PC-3 (cell line): ENCODE results near the gene TBCCD1. TPM values are rescaled to one million over a fixed set of nuclear protein-coding genes. Genes with fewer than 3 reads are reported as not detected.
A peak's percentile ranks its signal among the peaks of the same experiment; 100 is the strongest.

Source experiments
- ATAC-seq: fragments of 200-7000 bp; cut with Tn5 transposase; 2 replicates; pipeline ENCODE4 v1.9.1; 2020; ENCODE audit warnings: mild to moderate bottlenecking, moderate library complexity
- BruUV-seq: library from RNA; stranded (reverse); fragments of 400-500 nt; replicated peaks from 2 replicates; lab custom pipeline; 2021; lab: Mats Ljungman, UMichigan
- CTCF ChIA-PET: fragments of 300-600 bp; sonication (Branson Sonifier 250); formaldehyde crosslinking; loops from one replicate; lab custom pipeline; 2022; ENCODE audit warnings: antibody characterized with exemption; lab: Charles Lee
- POLR2A ChIA-PET: fragments of 300-600 bp; sonication (Branson Sonifier 250); formaldehyde crosslinking; loops from one replicate; lab custom pipeline; 2022; ENCODE audit warnings: antibody characterized with exemption; ENCODE audit not compliant: unreplicated experiment; lab: Charles Lee
- DNase-seq: peaks from one replicate; pipeline ENCODE4 v3.0.0-alpha.2; 2015
- H2AFZ ChIP-seq: fragments of 300-600 bp; sonication (generic); 2 replicates; pipeline ENCODE4 v1.6.0; 2016; ENCODE audit warnings: antibody characterized with exemption, low read length
- H3F3A ChIP-seq: fragments of 300-600 bp; sonication (generic); one replicate; pipeline ENCODE4 v1.6.0; 2017; ENCODE audit warnings: antibody characterized with exemption, low read length, control low read depth, mild to moderate bottlenecking; ENCODE audit not compliant: unreplicated experiment
- H3K27ac ChIP-seq: fragments of 300-600 bp; sonication (generic); 2 replicates; pipeline ENCODE4 v1.5.1; 2016; ENCODE audit warnings: mild to moderate bottlenecking, low read length
- H3K27me3 ChIP-seq: fragments of 300-600 bp; sonication (generic); 2 replicates; pipeline ENCODE4 v1.6.1; 2016; ENCODE audit warnings: low read length, mixed read lengths
- H3K36me3 ChIP-seq: fragments of 300-600 bp; sonication (generic); 2 replicates; pipeline ENCODE4 v1.6.1; 2016; ENCODE audit warnings: low read depth, mixed run types, low read length, mixed read lengths
- H3K4me1 ChIP-seq: fragments of 300-600 bp; sonication (generic); 2 replicates; pipeline ENCODE4 v1.5.1; 2016; ENCODE audit warnings: low read length; ENCODE audit not compliant: insufficient read depth
- H3K4me2 ChIP-seq: fragments of 300-600 bp; sonication (generic); 2 replicates; pipeline ENCODE4 v1.6.0; 2016; ENCODE audit warnings: low read length
- H3K4me3 ChIP-seq: fragments of 300-600 bp; sonication (generic); 2 replicates; pipeline ENCODE4 v1.5.1; 2016; ENCODE audit warnings: mild to moderate bottlenecking, low read length, mixed read lengths
- H3K79me2 ChIP-seq: fragments of 300-600 bp; sonication (generic); 2 replicates; pipeline ENCODE4 v1.6.1; 2017; ENCODE audit warnings: low read length, mixed read lengths
- H3K9ac ChIP-seq: fragments of 300-600 bp; sonication (generic); 2 replicates; pipeline ENCODE4 v1.6.0; 2016; ENCODE audit warnings: mild to moderate bottlenecking, low read length
- H3K9me2 ChIP-seq: fragments of 300-600 bp; sonication (generic); replicated peaks from 2 replicates; pipeline ENCODE4 v1.6.1; 2016; ENCODE audit warnings: mixed run types, low read length, mixed read lengths
- H3K9me3 ChIP-seq: fragments of 300-600 bp; sonication (generic); 2 replicates; pipeline ENCODE4 v1.6.1; 2016; ENCODE audit warnings: low read length, mixed read lengths
- H4K20me1 ChIP-seq: fragments of 300-600 bp; sonication (generic); 2 replicates; pipeline ENCODE4 v1.6.1; 2016; ENCODE audit warnings: low read length, mixed read lengths
- EZH2 ChIP-seq: fragments of 300-600 bp; sonication (generic); IDR thresholded peaks from one replicate; pipeline ENCODE4 v1.6.1; 2017; ENCODE audit warnings: antibody characterized with exemption, mild to moderate bottlenecking, low read length; ENCODE audit not compliant: unreplicated experiment
- EZH2phosphoT487 ChIP-seq: fragments of 300-600 bp; sonication (generic); IDR thresholded peaks from 2 replicates; pipeline ENCODE4 v1.6.1; 2018; ENCODE audit warnings: mild to moderate bottlenecking, antibody characterized with exemption, low read length, borderline replicate concordance
- intact Hi-C: fragments of 100-400 bp; cut with micrococcal nuclease; formaldehyde crosslinking; loops from 2 replicates; pipeline ENCODE4 v1.9.0; 2023
- total RNA-seq: library from RNA; depleted of rRNA; stranded (reverse); fragments of >200 nt; gene quantifications from 2 replicates; pipeline ENCODE4 v1.2.3, GENCODE V29; 2014
- TF ChIP-seq, protein P1 (sequence below): fragments of 300-600 bp; sonication (generic); conservative IDR thresholded peaks from 2 replicates; pipeline ENCODE4 v1.5.1; 2017; ENCODE audit warnings: antibody characterized with exemption, low read depth, mild to moderate bottlenecking, low read length

TBCCD1 gene
- total RNA-seq, 1 experiment from 2014 or later = 17.0 TPM

DNA sequence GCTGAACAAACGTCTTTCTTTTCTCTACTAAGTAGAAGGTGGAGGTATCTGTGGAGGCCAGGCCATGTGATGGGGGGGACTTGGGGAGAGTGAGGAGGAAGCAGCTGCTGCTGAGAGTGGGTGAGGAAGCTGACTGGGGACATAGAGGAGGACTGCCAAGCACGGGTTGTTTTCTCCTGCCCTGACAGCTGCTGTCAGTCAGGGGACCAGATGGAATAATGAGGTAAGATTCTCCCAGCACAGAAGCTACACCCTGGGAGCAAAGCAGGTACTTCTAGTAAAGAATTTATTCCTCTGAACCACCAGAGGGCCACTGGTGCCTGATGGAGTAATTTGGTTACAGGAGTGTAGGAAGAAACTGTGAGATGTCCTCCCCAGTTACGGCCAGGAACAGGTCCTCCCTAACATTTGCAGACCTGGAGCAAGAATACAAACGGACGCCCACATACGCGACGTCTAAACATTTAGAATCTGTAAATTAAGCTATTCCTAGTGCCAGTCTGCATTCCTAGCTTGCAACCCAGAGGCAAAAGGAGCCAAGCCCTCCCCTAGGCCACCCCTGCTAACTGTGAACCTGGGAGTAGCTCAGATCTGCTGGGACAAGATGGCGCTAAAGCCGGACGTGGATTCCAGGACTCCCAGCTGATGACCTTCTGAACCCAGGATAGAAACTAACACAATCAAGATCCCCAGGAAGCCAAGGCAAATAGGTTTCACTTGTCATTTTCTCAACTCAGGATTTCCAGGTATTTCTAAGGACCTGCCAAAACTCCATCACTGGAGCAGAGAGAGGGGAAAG, 37.7 kb downstream of the TBCCD1 start:
- CTCF ChIA-PET = no interaction called here
- POLR2A ChIA-PET = no interaction called here
- Histone ChIP-seq H3K4me1 (no peaks in the 10 kb centered on the region), H3K4me3 (no peak overlapping the region), H2AFZ (no peak overlapping the region), H3K27ac (no peak overlapping the region), H3K79me2 (no peaks in the 10 kb centered on the region), H3K36me3 (no peaks in the 10 kb centered on the region), H3K4me2 (no peak overlapping the region), H4K20me1 (no peaks in the 10 kb centered on the region), H3F3A (no peaks in the 10 kb centered on the region), H3K9ac (no peak overlapping the region), H3K9me3 (no peaks in the 10 kb centered on the region), H3K9me2 (no peaks in the 10 kb centered on the region), H3K27me3 (no peaks in the 10 kb centered on the region; the same call in none of the 2 replicates)
- intact Hi-C loops = no loop called here
- TF ChIP-seq EZH2phosphoT487 = no peak
- no peak for TF ChIP-seq EZH2
- TF ChIP-seq, protein P1, sequence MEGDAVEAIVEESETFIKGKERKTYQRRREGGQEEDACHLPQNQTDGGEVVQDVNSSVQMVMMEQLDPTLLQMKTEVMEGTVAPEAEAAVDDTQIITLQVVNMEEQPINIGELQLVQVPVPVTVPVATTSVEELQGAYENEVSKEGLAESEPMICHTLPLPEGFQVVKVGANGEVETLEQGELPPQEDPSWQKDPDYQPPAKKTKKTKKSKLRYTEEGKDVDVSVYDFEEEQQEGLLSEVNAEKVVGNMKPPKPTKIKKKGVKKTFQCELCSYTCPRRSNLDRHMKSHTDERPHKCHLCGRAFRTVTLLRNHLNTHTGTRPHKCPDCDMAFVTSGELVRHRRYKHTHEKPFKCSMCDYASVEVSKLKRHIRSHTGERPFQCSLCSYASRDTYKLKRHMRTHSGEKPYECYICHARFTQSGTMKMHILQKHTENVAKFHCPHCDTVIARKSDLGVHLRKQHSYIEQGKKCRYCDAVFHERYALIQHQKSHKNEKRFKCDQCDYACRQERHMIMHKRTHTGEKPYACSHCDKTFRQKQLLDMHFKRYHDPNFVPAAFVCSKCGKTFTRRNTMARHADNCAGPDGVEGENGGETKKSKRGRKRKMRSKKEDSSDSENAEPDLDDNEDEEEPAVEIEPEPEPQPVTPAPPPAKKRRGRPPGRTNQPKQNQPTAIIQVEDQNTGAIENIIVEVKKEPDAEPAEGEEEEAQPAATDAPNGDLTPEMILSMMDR = peak; percentile 14; the same call in 1 of the 2 replicates
- no peak for ATAC-seq
- BruUV-seq = no TSS peak
- peak; percentile 14 for DNase-seq

DNA sequence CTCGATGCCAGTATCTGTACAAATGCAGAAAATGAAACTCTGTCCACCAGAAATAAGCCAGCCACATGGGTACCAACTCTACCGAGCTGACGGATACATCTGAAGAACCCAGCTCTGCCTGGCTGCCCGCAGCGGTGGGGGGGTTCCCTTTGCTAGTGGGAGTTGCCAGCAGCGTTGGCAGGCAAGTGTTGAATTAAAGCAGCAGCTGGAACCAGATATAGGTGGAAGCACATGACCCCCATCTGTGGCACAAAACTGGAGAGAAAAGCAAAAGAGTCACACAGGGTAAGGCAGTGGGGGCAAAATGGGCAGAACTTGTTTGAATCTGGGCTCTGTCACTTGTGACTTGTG, 40.9 kb downstream of the TBCCD1 start:
- Histone ChIP-seq H3K36me3 (no peaks in the 10 kb centered on the region), H3K79me2 (no peaks in the 10 kb centered on the region), H3K27ac (no peak overlapping the region), H3K9me2 (no peaks in the 10 kb centered on the region), H3K27me3 (no peaks in the 10 kb centered on the region; the same call in none of the 2 replicates), H3K9ac (no peak overlapping the region), H2AFZ (no peak overlapping the region), H4K20me1 (no peaks in the 10 kb centered on the region), H3K4me2 (no peak overlapping the region), H3K4me1 (no peaks in the 10 kb centered on the region), H3F3A (no peaks in the 10 kb centered on the region), H3K4me3 (no peak overlapping the region), H3K9me3 (no peaks in the 10 kb centered on the region)
- CTCF ChIA-PET = no interaction called here
- intact Hi-C loops = no loop called here
- DNase-seq (no peak), ATAC-seq (no peak)
- no TSS peak for BruUV-seq
- POLR2A ChIA-PET = no interaction called here
- TF ChIP-seq EZH2phosphoT487 (no peak), EZH2 (no peak)
- TF ChIP-seq, protein P1 = no peak
